CD4-positive, alpha-beta T cell (primary cell): ENCODE results near the gene MYO9A. TPM values are rescaled to one million over a fixed set of nuclear protein-coding genes. Genes with fewer than 3 reads are reported as not detected.

Experiments
- ATAC-seq: fragments of 200-7000 bp; cut with Tn5 transposase; one replicate; pipeline ENCODE4 v1.10.0; 2022; ENCODE audit warnings: mild to moderate bottlenecking; ENCODE audit not compliant: poor library complexity
- CTCF ChIA-PET: fragments of 350-600 bp; sonication (Branson Sonifier 250); formaldehyde crosslinking; loops from one replicate; lab custom pipeline; 2021; ENCODE audit warnings: antibody characterized with exemption, inconsistent platforms; lab: Charles Lee
- POLR2A ChIA-PET: fragments of 350-600 bp; sonication (Branson Sonifier 250); formaldehyde crosslinking; loops from one replicate; lab custom pipeline; 2021; ENCODE audit warnings: antibody characterized with exemption, inconsistent platforms; lab: Charles Lee
- DNase-seq, 14 experiments: peaks; one replicate each; pipeline ENCODE4 v3.0.0-alpha.2; 2013 to 2020; ENCODE audit warnings: mixed read lengths in 2 of 14
- H3K27ac ChIP-seq, 2 donors: one replicate each; pipeline versions ENCODE4 v1.5.1 to v1.7.0; 2013; ENCODE audit warnings: low read length in 2 of 2, low read depth in 1 of 2, mild to moderate bottlenecking in 1 of 2
- H3K27me3 ChIP-seq, 2 experiments: 1 replicate in 1 of 2; 2 replicates in 1 of 2; pipeline versions ENCODE4 v1.6.1 to v1.7.0; 2013; ENCODE audit warnings: low read length in 2 of 2, control low read depth in 1 of 2, mild to moderate bottlenecking in 1 of 2, moderate library complexity in 1 of 2; ENCODE audit not compliant: insufficient read depth in 2 of 2, control insufficient read depth in 1 of 2
- H3K36me3 ChIP-seq: one replicate; pipeline ENCODE4 v1.6.1; 2013; ENCODE audit warnings: low read length, control low read depth; ENCODE audit not compliant: insufficient read depth
- H3K4me1 ChIP-seq: one replicate; pipeline ENCODE4 v1.6.1; 2013; ENCODE audit warnings: low read length, control low read depth; ENCODE audit not compliant: insufficient read depth
- H3K4me3 ChIP-seq: one replicate; pipeline ENCODE4 v1.5.1; 2013; ENCODE audit warnings: mild to moderate bottlenecking, low read length, moderate library complexity
- H3K9me3 ChIP-seq, 2 experiments: 1 replicate in 1 of 2; 2 replicates in 1 of 2; pipeline versions ENCODE4 v1.6.1 to v1.7.0; 2013; ENCODE audit warnings: low read length in 2 of 2, mild to moderate bottlenecking in 2 of 2, control low read depth in 1 of 2, moderate library complexity in 1 of 2; ENCODE audit not compliant: control insufficient read depth in 1 of 2, insufficient read depth in 1 of 2
- H3K27ac Mint-ChIP-seq: one replicate; pipeline ENCODE4 v1.8.0; 2020; ENCODE audit warnings: mixed read lengths
- H3K27me3 Mint-ChIP-seq: one replicate; pipeline ENCODE4 v1.8.0; 2021; ENCODE audit warnings: mixed read lengths
- H3K36me3 Mint-ChIP-seq: one replicate; pipeline ENCODE4 v1.8.0; 2021; ENCODE audit warnings: low read depth, mixed read lengths
- H3K4me1 Mint-ChIP-seq: one replicate; pipeline ENCODE4 v1.8.0; 2021; ENCODE audit warnings: low read depth, mixed read lengths
- H3K4me3 Mint-ChIP-seq: one replicate; pipeline ENCODE4 v1.8.0; 2020; ENCODE audit warnings: mild to moderate bottlenecking, mixed read lengths
- H3K9me3 Mint-ChIP-seq: one replicate; pipeline ENCODE4 v1.8.0; 2020; ENCODE audit warnings: mixed read lengths
- intact Hi-C, 2 experiments: fragments of 100-400 bp; cut with DNase I in 1 of 2; cut with micrococcal nuclease in 1 of 2; formaldehyde crosslinking; loops; one replicate each; pipeline versions ENCODE4 v1.15.1 to v1.9.0; 2023 to 2025; cut with DNase I, micrococcal nuclease
- total RNA-seq, 174 experiments: library from RNA in 2 of 174; stranded (reverse) in 2 of 174; gene quantifications; one replicate each; pipeline ENCODE4 v1.2.3 and lab custom pipeline; 2021 to 2026
- TF ChIP-seq, protein P1 (sequence below): fragments of 200-600 bp; IDR thresholded peaks from one replicate; pipeline ENCODE4 v1.8.0; 2022; ENCODE audit warnings: antibody characterized with exemption, mild to moderate bottlenecking

Gene MYO9A
- total RNA-seq, 2 experiments from 2014 or later = 23.4 to 29.1 TPM

DNA sequence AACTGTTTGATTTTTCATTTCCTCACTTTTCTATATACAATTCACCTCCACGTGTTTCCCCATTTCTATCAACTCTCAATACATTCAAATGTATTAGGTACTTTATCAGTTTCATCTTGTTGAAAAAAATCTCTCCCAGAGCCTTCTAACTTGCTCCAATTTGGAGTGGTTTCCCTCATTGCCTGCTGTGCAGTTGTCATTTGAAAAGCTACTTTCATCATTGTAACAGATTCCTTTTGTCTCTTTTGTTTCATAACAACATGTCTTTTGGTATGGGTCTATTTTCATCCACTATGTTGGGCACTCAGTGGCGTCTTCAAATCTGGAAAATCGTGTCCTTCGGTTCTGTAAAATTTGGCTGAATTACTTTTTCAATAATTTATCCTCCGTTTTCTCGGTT lies 232.6 kb downstream of the MYO9A start:
- no peaks in the 10 kb centered on the region for H3K27me3 ChIP-seq
- H3K27ac Mint-ChIP-seq = no peak overlapping the region
- no peaks in the 10 kb centered on the region for H3K9me3 ChIP-seq
- H3K9me3 Mint-ChIP-seq = no peaks in the 10 kb centered on the region
- no peak for ATAC-seq
- H3K27ac ChIP-seq = no peak overlapping the region
- no peaks in the 10 kb centered on the region for H3K27me3 Mint-ChIP-seq
- POLR2A ChIA-PET = no interaction called here
- intact Hi-C loops = no loop called here
- no peak for DNase-seq
- no peaks in the 10 kb centered on the region for H3K4me1 ChIP-seq
- CTCF ChIA-PET = no interaction called here
- H3K4me1 Mint-ChIP-seq = no peaks in the 10 kb centered on the region
- H3K4me3 ChIP-seq = no peak overlapping the region
- H3K36me3 ChIP-seq = peaks cover 19% of the 10 kb centered on the region
- peaks cover 88% of the 10 kb centered on the region for H3K36me3 Mint-ChIP-seq
- TF ChIP-seq, protein P1, sequence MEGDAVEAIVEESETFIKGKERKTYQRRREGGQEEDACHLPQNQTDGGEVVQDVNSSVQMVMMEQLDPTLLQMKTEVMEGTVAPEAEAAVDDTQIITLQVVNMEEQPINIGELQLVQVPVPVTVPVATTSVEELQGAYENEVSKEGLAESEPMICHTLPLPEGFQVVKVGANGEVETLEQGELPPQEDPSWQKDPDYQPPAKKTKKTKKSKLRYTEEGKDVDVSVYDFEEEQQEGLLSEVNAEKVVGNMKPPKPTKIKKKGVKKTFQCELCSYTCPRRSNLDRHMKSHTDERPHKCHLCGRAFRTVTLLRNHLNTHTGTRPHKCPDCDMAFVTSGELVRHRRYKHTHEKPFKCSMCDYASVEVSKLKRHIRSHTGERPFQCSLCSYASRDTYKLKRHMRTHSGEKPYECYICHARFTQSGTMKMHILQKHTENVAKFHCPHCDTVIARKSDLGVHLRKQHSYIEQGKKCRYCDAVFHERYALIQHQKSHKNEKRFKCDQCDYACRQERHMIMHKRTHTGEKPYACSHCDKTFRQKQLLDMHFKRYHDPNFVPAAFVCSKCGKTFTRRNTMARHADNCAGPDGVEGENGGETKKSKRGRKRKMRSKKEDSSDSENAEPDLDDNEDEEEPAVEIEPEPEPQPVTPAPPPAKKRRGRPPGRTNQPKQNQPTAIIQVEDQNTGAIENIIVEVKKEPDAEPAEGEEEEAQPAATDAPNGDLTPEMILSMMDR = no peak
- no peak overlapping the region for H3K4me3 Mint-ChIP-seq

DNA sequence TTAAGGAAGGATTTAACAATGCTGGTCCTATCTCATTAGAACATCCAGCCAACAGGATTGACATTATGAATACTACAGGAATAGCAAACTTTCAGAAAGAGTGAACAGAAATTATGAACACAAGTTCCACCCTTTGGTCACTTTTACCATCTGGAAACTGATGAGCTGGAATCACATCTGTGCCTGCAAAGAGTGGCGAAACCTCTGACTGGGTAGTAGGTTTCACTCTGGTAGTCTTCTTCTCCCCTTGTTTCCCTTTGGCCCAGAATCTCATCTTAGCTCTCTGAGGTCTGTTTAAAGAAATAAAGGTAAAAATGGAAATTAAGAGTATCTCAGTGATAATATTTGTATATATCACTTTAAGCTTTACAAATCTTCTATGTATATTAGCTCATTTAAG lies 234.5 kb downstream of the MYO9A start:
- POLR2A ChIA-PET = interaction anchor here (0.6 to 0.8 kb wide), 2 partner anchors 10 to 235 kb away, joined by 3 read pairs; partner anchors contain the start of genes MYO9A and SENP8
- ATAC-seq (no peak), DNase-seq (no peak)
- H3K27me3 Mint-ChIP-seq = no peaks in the 10 kb centered on the region
- no peaks in the 10 kb centered on the region for H3K9me3 ChIP-seq
- peaks cover 89% of the 10 kb centered on the region for H3K36me3 Mint-ChIP-seq
- no peak overlapping the region for H3K4me3 Mint-ChIP-seq
- peaks cover 27% of the 10 kb centered on the region for H3K36me3 ChIP-seq
- H3K9me3 Mint-ChIP-seq = no peaks in the 10 kb centered on the region
- CTCF ChIA-PET = interaction anchor here (0.6 kb wide), 1 partner anchor 28 kb away, joined by 3 read pairs; no protein-coding TSS in a partner anchor
- intact Hi-C loops = no loop called here
- no peaks in the 10 kb centered on the region for H3K4me1 Mint-ChIP-seq
- no peaks in the 10 kb centered on the region for H3K4me1 ChIP-seq
- no peak overlapping the region for H3K27ac Mint-ChIP-seq
- no peaks in the 10 kb centered on the region for H3K27me3 ChIP-seq
- H3K4me3 ChIP-seq = no peak overlapping the region
- no peak overlapping the region for H3K27ac ChIP-seq
- TF ChIP-seq, protein P1 = no peak

DNA sequence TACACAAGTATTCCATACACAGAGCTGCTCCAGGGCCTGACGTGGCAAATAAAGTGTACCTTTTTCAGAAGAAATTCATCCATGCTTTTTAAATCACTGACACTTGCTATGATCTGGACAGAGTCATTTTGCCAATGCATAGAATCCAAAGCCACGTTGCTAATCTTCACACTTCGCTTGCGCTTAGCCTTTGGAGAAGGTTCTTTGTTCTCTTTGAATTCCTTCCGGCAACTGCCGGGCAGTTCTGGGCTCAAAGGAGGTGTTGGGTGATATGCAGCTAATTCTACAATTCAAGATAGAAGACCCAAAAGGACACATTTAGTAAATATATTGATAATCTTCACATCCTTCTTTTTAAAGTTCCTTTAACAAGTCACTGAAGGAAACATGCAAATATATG lies 237.7 kb downstream of the MYO9A start:
- DNase-seq (no peak), ATAC-seq (no peak)
- Histone ChIP-seq H3K9me3 (no peaks in the 10 kb centered on the region), H3K4me3 (no peak overlapping the region), H3K27me3 (no peaks in the 10 kb centered on the region), H3K27ac (no peak overlapping the region), H3K4me1 (no peaks in the 10 kb centered on the region), H3K36me3 (peaks cover 21% of the 10 kb centered on the region)
- H3K27me3 Mint-ChIP-seq = no peaks in the 10 kb centered on the region
- ChIA-PET POLR2A (no interaction called here), CTCF (interaction anchor here (0.6 kb wide), 1 partner anchor 137 kb away, joined by 4 read pairs; no protein-coding TSS in a partner anchor)
- H3K27ac Mint-ChIP-seq = no peak overlapping the region
- no peak overlapping the region for H3K4me3 Mint-ChIP-seq
- TF ChIP-seq, protein P1 = no peak
- no peaks in the 10 kb centered on the region for H3K4me1 Mint-ChIP-seq
- H3K36me3 Mint-ChIP-seq = peaks cover 81% of the 10 kb centered on the region
- intact Hi-C loops = no loop called here
- no peaks in the 10 kb centered on the region for H3K9me3 Mint-ChIP-seq
